HEK293 (cell line): Measurements from ENCODE around the gene KANSL3.

Experiments used
- SETDB1 ChIP-seq: IDR thresholded peaks from one replicate; pipeline ENCODE4 v1.6.1; 2017; ENCODE audit warnings: mild to moderate bottlenecking, low read length, moderate library complexity, mixed read lengths; ENCODE audit not compliant: insufficient read length
- ZBTB21 ChIP-seq: fragments of 450-650 bp; formaldehyde crosslinking; IDR thresholded peaks from 2 replicates; pipeline ENCODE4 v1.5.1; 2017; ENCODE audit warnings: missing biosample characterization, missing genetic modification characterization
- ZFP3 ChIP-seq: fragments of 450-650 bp; formaldehyde crosslinking; IDR thresholded peaks from 2 replicates; pipeline ENCODE4 v1.5.1; 2016; ENCODE audit warnings: low read depth, missing biosample characterization, missing genetic modification characterization
- ZNF114 ChIP-seq: fragments of 450-650 bp; formaldehyde crosslinking; IDR thresholded peaks from 2 replicates; pipeline ENCODE4 v1.5.0; 2017; ENCODE audit warnings: missing biosample characterization, missing genetic modification characterization
- ZNF121 ChIP-seq: fragments of 450-650 bp; formaldehyde crosslinking; IDR thresholded peaks from 2 replicates; pipeline ENCODE4 v1.5.1; 2016; ENCODE audit warnings: missing biosample characterization, missing genetic modification characterization
- ZNF146 ChIP-seq: fragments of 450-650 bp; formaldehyde crosslinking; IDR thresholded peaks from 2 replicates; pipeline ENCODE4 v1.5.1; 2016; ENCODE audit warnings: missing biosample characterization, missing genetic modification characterization
- ZNF239 ChIP-seq: fragments of 450-650 bp; formaldehyde crosslinking; IDR thresholded peaks from 2 replicates; pipeline ENCODE4 v1.5.1; 2016; ENCODE audit warnings: missing biosample characterization, missing genetic modification characterization
- ZNF335 ChIP-seq: fragments of 450-650 bp; formaldehyde crosslinking; conservative IDR thresholded peaks from 2 replicates; pipeline ENCODE4 v1.5.1; 2016; ENCODE audit warnings: missing biosample characterization, missing genetic modification characterization
- ZNF747 ChIP-seq: fragments of 450-650 bp; formaldehyde crosslinking; IDR thresholded peaks from 2 replicates; pipeline ENCODE4 v1.5.1; 2016; ENCODE audit warnings: missing biosample characterization, missing genetic modification characterization
- ZNF830 ChIP-seq: fragments of 450-650 bp; IDR thresholded peaks from 2 replicates; pipeline ENCODE4 v1.5.0; 2018; ENCODE audit warnings: missing biosample characterization, missing genetic modification characterization, low read depth, mild to moderate bottlenecking, moderate library complexity
- ZSCAN23 ChIP-seq: fragments of 450-650 bp; formaldehyde crosslinking; IDR thresholded peaks from 2 replicates; pipeline ENCODE4 v1.5.1; 2016; ENCODE audit warnings: missing biosample characterization, missing genetic modification characterization
- TF ChIP-seq, protein P1 (sequence below): fragments of 450-650 bp; formaldehyde crosslinking; IDR thresholded peaks from 2 replicates; pipeline ENCODE4 v1.5.1; 2016; ENCODE audit warnings: missing biosample characterization, missing genetic modification characterization
- TF ChIP-seq, protein P2 (sequence below): fragments of 450-650 bp; formaldehyde crosslinking; IDR thresholded peaks from 2 replicates; pipeline ENCODE4 v1.5.1; 2016; ENCODE audit warnings: missing biosample characterization, missing genetic modification characterization
- TF ChIP-seq, protein P3 (sequence below): fragments of 450-650 bp; formaldehyde crosslinking; IDR thresholded peaks from 2 replicates; pipeline ENCODE4 v1.5.1; 2016; ENCODE audit warnings: missing biosample characterization, missing genetic modification characterization, borderline replicate concordance

DNA sequence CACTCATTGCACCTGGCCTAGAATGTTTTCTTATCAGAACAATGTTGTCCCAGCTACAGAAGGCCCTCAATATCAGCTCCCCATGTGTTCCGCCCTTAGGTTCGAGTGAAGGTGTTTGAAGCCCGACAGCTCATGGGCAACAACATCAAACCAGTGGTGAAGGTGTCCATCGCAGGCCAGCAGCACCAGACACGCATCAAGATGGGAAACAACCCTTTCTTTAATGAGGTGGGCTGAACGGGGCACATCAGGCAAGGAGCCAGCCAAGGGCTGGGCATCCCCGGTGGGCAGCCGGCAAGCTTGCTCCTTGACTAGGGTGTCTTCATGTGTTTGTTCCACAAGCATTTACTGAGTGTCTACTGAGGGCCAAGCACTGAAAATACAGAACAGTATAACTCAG, 13.7 kb upstream of the KANSL3 start:
- no peak for TF ChIP-seq SETDB1
- no peak for TF ChIP-seq ZNF239
- TF ChIP-seq ZNF335 (tag by site-specific recombination), result no peak
- TF ChIP-seq ZBTB21 (tag by site-specific recombination), result no peak
- TF ChIP-seq, protein P1, sequence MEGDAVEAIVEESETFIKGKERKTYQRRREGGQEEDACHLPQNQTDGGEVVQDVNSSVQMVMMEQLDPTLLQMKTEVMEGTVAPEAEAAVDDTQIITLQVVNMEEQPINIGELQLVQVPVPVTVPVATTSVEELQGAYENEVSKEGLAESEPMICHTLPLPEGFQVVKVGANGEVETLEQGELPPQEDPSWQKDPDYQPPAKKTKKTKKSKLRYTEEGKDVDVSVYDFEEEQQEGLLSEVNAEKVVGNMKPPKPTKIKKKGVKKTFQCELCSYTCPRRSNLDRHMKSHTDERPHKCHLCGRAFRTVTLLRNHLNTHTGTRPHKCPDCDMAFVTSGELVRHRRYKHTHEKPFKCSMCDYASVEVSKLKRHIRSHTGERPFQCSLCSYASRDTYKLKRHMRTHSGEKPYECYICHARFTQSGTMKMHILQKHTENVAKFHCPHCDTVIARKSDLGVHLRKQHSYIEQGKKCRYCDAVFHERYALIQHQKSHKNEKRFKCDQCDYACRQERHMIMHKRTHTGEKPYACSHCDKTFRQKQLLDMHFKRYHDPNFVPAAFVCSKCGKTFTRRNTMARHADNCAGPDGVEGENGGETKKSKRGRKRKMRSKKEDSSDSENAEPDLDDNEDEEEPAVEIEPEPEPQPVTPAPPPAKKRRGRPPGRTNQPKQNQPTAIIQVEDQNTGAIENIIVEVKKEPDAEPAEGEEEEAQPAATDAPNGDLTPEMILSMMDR (tag by site-specific recombination), result no peak
- TF ChIP-seq ZFP3, result no peak
- TF ChIP-seq ZNF121 (tag by site-specific recombination), result no peak
- TF ChIP-seq ZNF747 (tag by site-specific recombination), result no peak
- TF ChIP-seq, protein P2, sequence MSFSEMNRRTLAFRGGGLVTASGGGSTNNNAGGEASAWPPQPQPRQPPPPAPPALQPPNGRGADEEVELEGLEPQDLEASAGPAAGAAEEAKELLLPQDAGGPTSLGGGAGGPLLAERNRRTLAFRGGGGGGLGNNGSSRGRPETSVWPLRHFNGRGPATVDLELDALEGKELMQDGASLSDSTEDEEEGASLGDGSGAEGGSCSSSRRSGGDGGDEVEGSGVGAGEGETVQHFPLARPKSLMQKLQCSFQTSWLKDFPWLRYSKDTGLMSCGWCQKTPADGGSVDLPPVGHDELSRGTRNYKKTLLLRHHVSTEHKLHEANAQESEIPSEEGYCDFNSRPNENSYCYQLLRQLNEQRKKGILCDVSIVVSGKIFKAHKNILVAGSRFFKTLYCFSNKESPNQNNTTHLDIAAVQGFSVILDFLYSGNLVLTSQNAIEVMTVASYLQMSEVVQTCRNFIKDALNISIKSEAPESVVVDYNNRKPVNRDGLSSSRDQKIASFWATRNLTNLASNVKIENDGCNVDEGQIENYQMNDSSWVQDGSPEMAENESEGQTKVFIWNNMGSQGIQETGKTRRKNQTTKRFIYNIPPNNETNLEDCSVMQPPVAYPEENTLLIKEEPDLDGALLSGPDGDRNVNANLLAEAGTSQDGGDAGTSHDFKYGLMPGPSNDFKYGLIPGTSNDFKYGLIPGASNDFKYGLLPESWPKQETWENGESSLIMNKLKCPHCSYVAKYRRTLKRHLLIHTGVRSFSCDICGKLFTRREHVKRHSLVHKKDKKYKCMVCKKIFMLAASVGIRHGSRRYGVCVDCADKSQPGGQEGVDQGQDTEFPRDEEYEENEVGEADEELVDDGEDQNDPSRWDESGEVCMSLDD (tag by site-specific recombination), result no peak
- TF ChIP-seq ZNF114 (tag by site-specific recombination), result no peak
- TF ChIP-seq, protein P3, sequence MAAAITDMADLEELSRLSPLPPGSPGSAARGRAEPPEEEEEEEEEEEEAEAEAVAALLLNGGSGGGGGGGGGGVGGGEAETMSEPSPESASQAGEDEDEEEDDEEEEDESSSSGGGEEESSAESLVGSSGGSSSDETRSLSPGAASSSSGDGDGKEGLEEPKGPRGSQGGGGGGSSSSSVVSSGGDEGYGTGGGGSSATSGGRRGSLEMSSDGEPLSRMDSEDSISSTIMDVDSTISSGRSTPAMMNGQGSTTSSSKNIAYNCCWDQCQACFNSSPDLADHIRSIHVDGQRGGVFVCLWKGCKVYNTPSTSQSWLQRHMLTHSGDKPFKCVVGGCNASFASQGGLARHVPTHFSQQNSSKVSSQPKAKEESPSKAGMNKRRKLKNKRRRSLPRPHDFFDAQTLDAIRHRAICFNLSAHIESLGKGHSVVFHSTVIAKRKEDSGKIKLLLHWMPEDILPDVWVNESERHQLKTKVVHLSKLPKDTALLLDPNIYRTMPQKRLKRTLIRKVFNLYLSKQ (tag by site-specific recombination), result no peak
- TF ChIP-seq ZNF830 (tag by site-specific recombination), result no peak
- TF ChIP-seq ZSCAN23, result no peak
- no peak for TF ChIP-seq ZNF146 (tag by site-specific recombination)
